GM18873 (cell line): ENCODE results near the gene ZNF512.
"Not testable (repeated sequence)": the region's sequence is repeated elsewhere in the genome, so short reads cannot be mapped to it uniquely, and the experiment has no call there.

ENCODE experiments used
- ATAC-seq: cut with Tn5 transposase; IDR thresholded peaks from one replicate; pipeline ENCODE4 v1.9.1; 2021; ENCODE audit warnings: mild to moderate bottlenecking, moderate library complexity, moderate number of reproducible peaks; ENCODE audit not compliant: unreplicated experiment, low FRiP score

The ZNF512 gene

GRCh38 chr2:27582129-27582694, 630 bp upstream of the ZNF512 start:
- ATAC-seq = no peak

GRCh38 chr2:27583390-27583915, 611 bp downstream of the ZNF512 start:
- ATAC-seq = no peak

GRCh38 chr2:27584597-27584996, 1.8 kb downstream of the ZNF512 start:
- no peak for ATAC-seq

- ATAC-seq = no peak
Observed at GRCh38 chr2:27587025-27587424, 4.2 kb downstream of the ZNF512 start.

GRCh38 chr2:27588308-27588707, 5.5 kb downstream of the ZNF512 start:
- no peak for ATAC-seq

- no peak for ATAC-seq
Observed at GRCh38 chr2:27591745-27592144, 8.9 kb downstream of the ZNF512 start.

- no peak for ATAC-seq
Observed at GRCh38 chr2:27593240-27593639, 10.4 kb downstream of the ZNF512 start.

DNA sequence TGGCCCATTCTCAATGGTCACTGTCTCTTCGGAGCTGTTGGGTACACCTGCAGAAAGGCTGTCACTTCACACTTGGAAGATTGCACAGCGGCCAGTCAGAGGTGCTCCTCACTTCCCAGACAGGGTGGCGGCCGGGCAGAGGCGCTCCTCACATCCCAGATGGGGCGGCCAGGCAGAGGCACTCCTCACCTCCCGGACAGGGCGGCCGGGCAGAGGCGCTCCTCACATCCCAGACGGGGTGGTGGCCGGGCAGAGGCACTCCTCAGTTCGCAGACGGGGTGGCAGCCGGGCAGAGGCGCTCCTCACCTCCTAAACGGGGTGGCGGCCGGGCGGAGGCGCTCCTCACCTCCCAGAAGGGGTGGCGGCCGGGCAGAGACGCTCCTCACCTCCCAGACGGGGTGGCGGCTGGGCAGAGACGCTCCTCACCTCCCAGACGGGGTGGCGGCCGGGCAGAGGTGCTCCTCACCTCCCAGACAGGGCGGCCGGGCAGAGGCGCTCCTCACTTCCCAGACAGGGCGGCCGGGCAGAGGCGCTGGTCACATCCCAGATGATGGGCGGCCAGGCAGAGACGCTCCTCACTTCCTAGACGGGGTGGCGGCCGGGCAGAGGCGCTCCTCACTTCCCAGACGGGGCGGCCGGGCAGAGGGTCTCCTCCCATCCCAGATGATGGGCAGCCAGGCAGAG, 11.3 kb downstream of the ZNF512 start:
- not testable (repeated sequence) for ATAC-seq

GRCh38 chr2:27595412-27595811, 12.6 kb downstream of the ZNF512 start:
- ATAC-seq = not testable (repeated sequence)

- ATAC-seq = no peak
Observed at GRCh38 chr2:27596627-27597026, 13.8 kb downstream of the ZNF512 start.

GRCh38 chr2:27606611-27607010, 23.8 kb downstream of the ZNF512 start:
- ATAC-seq = no peak

GRCh38 chr2:27613985-27614384, 31.1 kb downstream of the ZNF512 start:
- ATAC-seq = no peak

DNA sequence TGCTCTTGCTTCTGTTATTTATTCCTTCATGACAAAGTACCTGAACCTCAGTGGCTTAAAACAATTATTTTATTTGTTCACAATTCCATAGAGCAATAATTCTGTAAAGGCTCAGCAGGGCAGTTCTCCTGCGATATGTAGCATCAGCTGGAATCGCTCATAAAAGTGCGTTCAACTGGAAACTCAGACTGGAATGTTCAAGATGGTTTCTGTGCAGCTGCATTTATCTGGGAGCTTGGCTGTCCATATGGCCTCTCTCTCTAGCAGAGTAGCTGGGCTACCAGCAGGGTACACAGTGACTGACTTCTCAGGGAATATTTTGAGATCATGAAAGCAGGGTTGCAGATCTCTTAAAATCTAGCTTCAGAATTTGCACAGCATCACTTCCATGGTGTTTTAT, 32.5 kb downstream of the ZNF512 start:
- ATAC-seq = no peak

- no peak for ATAC-seq
Observed at GRCh38 chr2:27621524-27621923, 38.7 kb downstream of the ZNF512 start.

DNA sequence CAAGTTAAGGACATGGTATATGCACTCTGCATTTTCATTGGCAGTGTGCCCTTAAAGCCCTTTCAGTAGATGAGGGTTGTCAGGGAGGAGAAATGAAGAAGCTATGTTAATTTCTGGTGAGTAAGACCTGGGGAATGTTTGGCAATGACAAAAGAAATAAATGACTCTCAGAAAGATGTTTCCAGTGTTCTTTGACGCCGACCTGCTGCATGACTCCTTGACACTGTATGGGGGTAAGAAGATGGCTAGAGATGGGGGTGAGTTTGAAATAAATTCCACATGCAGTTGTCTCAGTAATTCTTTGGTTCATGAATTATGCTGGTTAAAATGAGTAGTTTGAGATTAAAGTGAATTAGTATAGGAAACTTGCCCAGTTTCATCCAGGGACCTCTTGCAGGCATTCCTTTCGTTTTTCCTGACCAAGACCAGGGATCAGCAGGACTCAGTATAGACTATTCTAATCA, 40.1 kb downstream of the ZNF512 start:
- no peak for ATAC-seq

DNA sequence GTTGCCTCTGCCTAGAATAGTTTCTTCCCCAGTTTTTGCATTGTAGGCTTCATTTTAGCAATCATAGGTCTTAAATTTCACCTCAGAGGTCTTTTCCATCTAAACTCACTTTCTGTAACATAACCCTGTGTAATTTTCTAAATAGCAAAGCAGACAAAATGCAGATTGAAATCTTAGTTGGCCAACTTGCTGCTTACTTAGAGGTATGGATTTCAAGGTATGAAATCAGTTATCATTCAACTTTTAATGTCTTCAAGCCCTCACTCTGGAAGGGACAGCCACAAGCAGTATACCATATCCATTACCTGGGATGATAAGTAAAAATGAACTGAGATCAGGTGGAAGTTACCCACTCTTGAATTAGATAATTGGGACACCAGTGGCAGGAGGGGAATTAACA, 42.1 kb downstream of the ZNF512 start:
- ATAC-seq = no peak

DNA sequence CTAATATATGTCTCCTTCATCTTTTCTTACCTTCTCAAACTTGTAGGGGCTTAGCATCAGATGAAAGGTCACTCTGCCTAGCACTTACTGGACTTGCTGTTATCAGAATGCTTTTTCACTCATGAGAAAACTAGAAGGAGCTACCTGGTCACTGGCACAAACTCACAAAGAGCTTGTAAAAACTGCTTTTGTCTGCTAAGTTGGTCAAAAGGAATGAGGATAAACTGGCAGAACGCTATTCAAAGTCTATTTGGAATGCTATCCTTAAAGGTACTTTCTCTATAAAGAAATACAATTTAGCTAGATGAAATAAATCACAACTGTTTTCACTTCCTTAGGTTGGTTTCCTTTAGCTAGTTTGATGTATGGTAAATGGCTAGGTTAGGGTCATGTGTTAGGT, 43.5 kb downstream of the ZNF512 start:
- ATAC-seq = not testable (repeated sequence)

GRCh38 chr2:27626921-27627320, 44.1 kb downstream of the ZNF512 start:
- ATAC-seq = not testable (repeated sequence)

- no peak for ATAC-seq
Observed at GRCh38 chr2:27627963-27628766, 45.3 kb downstream of the ZNF512 start.

GRCh38 chr2:27628767-27629709, 46.2 kb downstream of the ZNF512 start, which contains the start of the genes CCDC121 and GPN1:
TSS of gene CCDC121 (minus strand) at chr2:27629012. CDS start at chr2:27627799, 1,213 bp downstream.
TSS of gene GPN1 (plus strand) at chr2:27629050. CDS start at chr2:27629059, 9 bp downstream.
- peak; percentile 96 for ATAC-seq
